K562 (cell line): Measurements from ENCODE around the gene EXOC6. TPM values are rescaled to one million over a fixed set of nuclear protein-coding genes. Genes with fewer than 3 reads are reported as not detected.

ENCODE experiments used
- ELF2 ChIP-seq: fragments of 250-450 bp; sonication (Bioruptor Pico); IDR thresholded peaks from 2 replicates; pipeline ENCODE4 v1.5.0; 2021; ENCODE audit warnings: mild to moderate bottlenecking
- FUS ChIP-seq: fragments of 200-400 bp; formaldehyde crosslinking; optimal IDR thresholded peaks from 2 replicates; pipeline ENCODE3; 2017; ENCODE audit warnings: low read depth, low read length
- HES1 ChIP-seq: fragments of 450-650 bp; IDR thresholded peaks from 2 replicates; pipeline ENCODE4 v1.6.1; 2016; ENCODE audit warnings: low read depth, mild to moderate bottlenecking, moderate library complexity
- HIVEP1 ChIP-seq: fragments of 250-450 bp; sonication (Bioruptor Pico); IDR thresholded peaks from 2 replicates; pipeline ENCODE4 v1.4.0; 2020; ENCODE audit warnings: mild to moderate bottlenecking
- HNRNPUL1 ChIP-seq: fragments of 200-400 bp; formaldehyde crosslinking; IDR thresholded peaks from 2 replicates; pipeline ENCODE4 v1.6.1; 2017; ENCODE audit warnings: low read length
- NCOA6 ChIP-seq: fragments of 450-650 bp; IDR thresholded peaks from 2 replicates; pipeline ENCODE4 v1.6.1; 2017; ENCODE audit warnings: mild to moderate bottlenecking
- SIX5 ChIP-seq, 2 experiments: IDR thresholded peaks; 2 replicates each; pipeline ENCODE4 v1.6.1; 2011; ENCODE audit warnings: low read length in 2 of 2, borderline replicate concordance in 1 of 2, low read depth in 1 of 2, mild to moderate bottlenecking in 1 of 2, moderate library complexity in 1 of 2; ENCODE audit not compliant: insufficient read depth in 1 of 2
- SRSF7 ChIP-seq: fragments of 200-400 bp; formaldehyde crosslinking; optimal IDR thresholded peaks from 2 replicates; pipeline ENCODE3; 2017; ENCODE audit warnings: mild to moderate bottlenecking, low read depth, low read length
- TRIM28 ChIP-seq: fragments of 450-650 bp; IDR thresholded peaks from 2 replicates; pipeline ENCODE4 v1.6.1; 2017
- ZNF232 ChIP-seq: sonication (generic); formaldehyde crosslinking; IDR thresholded peaks from 2 replicates; pipeline ENCODE4 v1.8.0; 2022; ENCODE audit warnings: mild to moderate bottlenecking, missing genetic modification reagents
- ZNF24 ChIP-seq: fragments of 450-650 bp; IDR thresholded peaks from 2 replicates; pipeline ENCODE4 v1.6.1; 2016
- ZNF354B ChIP-seq: fragments of 250-450 bp; sonication (Bioruptor Pico); IDR thresholded peaks from 2 replicates; pipeline ENCODE4 v1.4.0; 2020
- ZNF384 ChIP-seq: IDR thresholded peaks from 2 replicates; pipeline ENCODE4 v1.6.1; 2012; ENCODE audit warnings: low read depth, low read length, improper control_type of control experiment
- ZNF586 ChIP-seq: fragments of 450-650 bp; formaldehyde crosslinking; conservative IDR thresholded peaks from 2 replicates; pipeline ENCODE4 v1.4.0; 2020; ENCODE audit warnings: mild to moderate bottlenecking, moderate library complexity
- ZNF696 ChIP-seq: fragments of 250-450 bp; sonication (Bioruptor Pico); conservative IDR thresholded peaks from 2 replicates; pipeline ENCODE4 v1.4.0; 2020; ENCODE audit warnings: mild to moderate bottlenecking, moderate library complexity
- polyA plus RNA-seq, 8 experiments: library from polyadenylated mRNA; depleted of rRNA in 4 of 8; stranded (reverse) in 5 of 8; unstranded in 3 of 8; fragments of >200 nt; fragmentation: Nextera tagmentation in 2 of 8; fragmentation: Illumina TruSeq in 1 of 8; extraction: Ambion mirVana in 2 of 8; extraction: Trizol in 1 of 8; gene quantifications; 2 replicates each; pipeline versions ENCODE4 v1.2.1 to v1.2.3, GENCODE V29; 2011 to 2014; ENCODE audit warnings: inconsistent platforms in 1 of 8, missing spikeins in 1 of 8
- total RNA-seq, 7 experiments: library from RNA; depleted of rRNA in 6 of 7; stranded (reverse); fragments of >200 nt in 6 of 7; fragmentation: Illumina TruSeq in 2 of 7; extraction: Trizol in 2 of 7; gene quantifications; 2 replicates each; pipeline versions ENCODE4 v1.2.1 to v1.2.3, GENCODE V29; 2011 to 2021; ENCODE audit warnings: low replicate concordance in 1 of 7
- TF ChIP-seq, protein P1 (sequence below): fragments of 450-650 bp; IDR thresholded peaks from 2 replicates; pipeline ENCODE4 v1.6.1; 2016; ENCODE audit warnings: low read depth
- TF ChIP-seq, protein P2 (sequence below): sonication (generic); formaldehyde crosslinking; IDR thresholded peaks from 2 replicates; pipeline ENCODE4 v1.8.0; 2022; ENCODE audit warnings: mild to moderate bottlenecking, missing genetic modification reagents

The EXOC6 gene
- total and polyA plus RNA-seq, 9 of the 15 experiments (the other 6 are each of a cell fraction or from before 2014, with no cell fraction given), result 13.9 to 42.8 (median 24.9) TPM

DNA sequence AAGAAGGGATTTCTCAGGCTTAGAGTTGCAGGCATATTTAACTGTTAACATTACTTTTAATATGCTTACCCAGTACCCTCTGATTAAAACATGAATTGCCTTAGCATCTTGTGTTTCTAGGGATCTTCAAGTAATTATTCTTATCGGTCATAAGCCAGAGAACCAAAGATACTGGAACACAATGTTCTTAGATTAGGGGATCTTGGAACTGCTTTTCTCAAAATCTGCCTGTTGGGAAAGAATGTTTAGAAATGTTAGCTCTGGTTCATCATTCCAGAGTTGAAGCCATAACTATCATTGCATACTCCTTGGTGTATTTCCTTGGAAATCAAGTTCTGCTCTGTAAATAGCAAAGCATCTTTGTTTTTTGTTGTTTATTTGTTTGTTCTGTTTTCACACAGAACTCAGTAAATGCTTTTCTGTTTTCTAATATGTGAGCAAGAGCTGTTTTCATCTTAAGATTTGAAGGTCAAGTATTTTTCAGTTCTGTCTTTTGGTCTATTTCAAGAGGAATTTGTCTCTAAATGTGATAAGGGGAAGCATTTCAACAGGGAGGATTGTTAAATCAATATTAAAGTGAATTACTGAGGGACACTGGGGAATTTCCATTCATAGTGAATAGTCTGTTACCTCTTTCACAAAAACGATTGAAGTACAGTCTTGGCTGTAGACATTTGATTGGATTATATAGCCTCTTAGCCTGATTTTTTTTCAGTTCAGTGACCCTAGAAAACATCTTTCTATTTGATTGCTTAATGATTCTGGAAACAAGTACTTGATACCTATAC lies 109.1 kb downstream of the EXOC6 start (continued):
- TF ChIP-seq, protein P1, sequence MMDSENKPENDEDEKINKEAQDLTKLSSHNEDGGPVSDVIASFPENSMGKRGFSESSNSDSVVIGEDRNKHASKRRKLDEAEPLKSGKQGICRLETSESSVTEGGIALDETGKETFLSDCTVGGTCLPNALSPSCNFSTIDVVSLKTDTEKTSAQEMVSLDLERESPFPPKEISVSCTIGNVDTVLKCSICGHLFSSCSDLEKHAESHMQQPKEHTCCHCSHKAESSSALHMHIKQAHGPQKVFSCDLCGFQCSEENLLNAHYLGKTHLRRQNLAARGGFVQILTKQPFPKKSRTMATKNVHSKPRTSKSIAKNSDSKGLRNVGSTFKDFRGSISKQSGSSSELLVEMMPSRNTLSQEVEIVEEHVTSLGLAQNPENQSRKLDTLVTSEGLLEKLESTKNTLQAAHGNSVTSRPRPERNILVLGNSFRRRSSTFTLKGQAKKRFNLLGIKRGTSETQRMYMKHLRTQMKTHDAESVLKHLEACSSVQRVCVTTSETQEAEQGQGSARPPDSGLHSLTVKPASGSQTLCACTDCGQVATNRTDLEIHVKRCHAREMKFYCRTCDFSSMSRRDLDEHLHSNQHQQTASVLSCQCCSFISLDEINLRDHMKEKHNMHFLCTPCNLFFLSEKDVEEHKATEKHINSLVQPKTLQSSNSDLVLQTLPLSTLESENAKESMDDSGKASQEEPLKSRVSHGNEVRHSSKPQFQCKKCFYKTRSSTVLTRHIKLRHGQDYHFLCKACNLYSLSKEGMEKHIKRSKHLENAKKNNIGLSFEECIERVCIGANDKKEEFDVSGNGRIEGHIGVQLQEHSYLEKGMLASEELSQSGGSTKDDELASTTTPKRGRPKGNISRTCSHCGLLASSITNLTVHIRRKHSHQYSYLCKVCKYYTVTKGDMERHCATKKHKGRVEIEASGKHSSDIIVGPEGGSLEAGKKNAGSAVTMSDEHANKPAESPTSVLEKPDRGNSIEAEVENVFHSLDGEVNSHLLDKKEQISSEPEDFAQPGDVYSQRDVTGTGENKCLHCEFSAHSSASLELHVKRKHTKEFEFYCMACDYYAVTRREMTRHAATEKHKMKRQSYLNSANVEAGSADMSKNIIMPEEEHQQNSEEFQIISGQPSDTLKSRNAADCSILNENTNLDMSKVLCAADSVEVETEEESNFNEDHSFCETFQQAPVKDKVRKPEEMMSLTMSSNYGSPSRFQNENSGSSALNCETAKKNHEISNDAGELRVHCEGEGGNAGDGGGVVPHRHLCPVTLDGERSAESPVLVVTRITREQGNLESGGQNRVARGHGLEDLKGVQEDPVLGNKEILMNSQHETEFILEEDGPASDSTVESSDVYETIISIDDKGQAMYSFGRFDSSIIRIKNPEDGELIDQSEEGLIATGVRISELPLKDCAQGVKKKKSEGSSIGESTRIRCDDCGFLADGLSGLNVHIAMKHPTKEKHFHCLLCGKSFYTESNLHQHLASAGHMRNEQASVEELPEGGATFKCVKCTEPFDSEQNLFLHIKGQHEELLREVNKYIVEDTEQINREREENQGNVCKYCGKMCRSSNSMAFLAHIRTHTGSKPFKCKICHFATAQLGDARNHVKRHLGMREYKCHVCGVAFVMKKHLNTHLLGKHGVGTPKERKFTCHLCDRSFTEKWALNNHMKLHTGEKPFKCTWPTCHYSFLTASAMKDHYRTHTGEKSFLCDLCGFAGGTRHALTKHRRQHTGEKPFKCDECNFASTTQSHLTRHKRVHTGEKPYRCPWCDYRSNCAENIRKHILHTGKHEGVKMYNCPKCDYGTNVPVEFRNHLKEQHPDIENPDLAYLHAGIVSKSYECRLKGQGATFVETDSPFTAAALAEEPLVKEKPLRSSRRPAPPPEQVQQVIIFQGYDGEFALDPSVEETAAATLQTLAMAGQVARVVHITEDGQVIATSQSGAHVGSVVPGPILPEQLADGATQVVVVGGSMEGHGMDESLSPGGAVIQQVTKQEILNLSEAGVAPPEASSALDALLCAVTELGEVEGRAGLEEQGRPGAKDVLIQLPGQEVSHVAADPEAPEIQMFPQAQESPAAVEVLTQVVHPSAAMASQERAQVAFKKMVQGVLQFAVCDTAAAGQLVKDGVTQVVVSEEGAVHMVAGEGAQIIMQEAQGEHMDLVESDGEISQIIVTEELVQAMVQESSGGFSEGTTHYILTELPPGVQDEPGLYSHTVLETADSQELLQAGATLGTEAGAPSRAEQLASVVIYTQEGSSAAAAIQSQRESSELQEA, result no peak
- TF ChIP-seq FUS, result no peak
- TF ChIP-seq SRSF7, result no peak
- TF ChIP-seq HNRNPUL1, result no peak
- no peak for TF ChIP-seq NCOA6
- no peak for TF ChIP-seq TRIM28
- no peak for TF ChIP-seq ZNF232 (CRISPR knock-in tag)
- no peak for TF ChIP-seq HIVEP1 (CRISPR knock-in tag)
- TF ChIP-seq HES1, result no peak
- TF ChIP-seq, protein P2, sequence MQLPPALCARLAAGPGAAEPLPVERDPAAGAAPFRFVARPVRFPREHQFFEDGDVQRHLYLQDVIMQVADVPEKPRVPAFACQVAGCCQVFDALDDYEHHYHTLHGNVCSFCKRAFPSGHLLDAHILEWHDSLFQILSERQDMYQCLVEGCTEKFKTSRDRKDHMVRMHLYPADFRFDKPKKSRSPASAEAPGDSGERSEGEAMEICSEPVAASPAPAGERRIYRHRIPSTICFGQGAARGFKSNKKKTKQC, result no peak
- TF ChIP-seq ZNF586 (CRISPR knock-in tag), result no peak
- TF ChIP-seq ZNF354B (CRISPR knock-in tag), result no peak
- no peak for TF ChIP-seq ELF2 (CRISPR knock-in tag)
- no peak for TF ChIP-seq ZNF24
- no peak for TF ChIP-seq ZNF696 (CRISPR knock-in tag)
- TF ChIP-seq ZNF384, result no peak
- TF ChIP-seq SIX5 (IDR thresholded peaks at IDR 0.05; ENCODE audit: borderline replicate concordance in 1 of 2, insufficient read depth in 1 of 2, low read depth in 1 of 2, low read length in 2 of 2), result no peak
- TF ChIP-seq, all 486 proteins: peak for 0
